Smooth muscle cell of the umbilical artery (primary cell): Measurements from ENCODE around the gene CASP9. TPM values are rescaled to one million over a fixed set of nuclear protein-coding genes. Genes with fewer than 3 reads are reported as not detected.

Experiments
- total RNA-seq: library from RNA; depleted of rRNA; stranded (reverse); fragments of >200 nt; gene quantifications from 2 replicates; pipeline ENCODE4 v1.2.3, GENCODE V29; 2014

Gene CASP9
- 5.6 and 6.2 TPM in 2 replicates for total RNA-seq

GRCh38 chr1:15524021-15524282 lies at the start of gene CASP9:
TSS of gene CASP9 (minus strand) at chr1:15524215. CDS start at chr1:15524200, 15 bp downstream.

DNA sequence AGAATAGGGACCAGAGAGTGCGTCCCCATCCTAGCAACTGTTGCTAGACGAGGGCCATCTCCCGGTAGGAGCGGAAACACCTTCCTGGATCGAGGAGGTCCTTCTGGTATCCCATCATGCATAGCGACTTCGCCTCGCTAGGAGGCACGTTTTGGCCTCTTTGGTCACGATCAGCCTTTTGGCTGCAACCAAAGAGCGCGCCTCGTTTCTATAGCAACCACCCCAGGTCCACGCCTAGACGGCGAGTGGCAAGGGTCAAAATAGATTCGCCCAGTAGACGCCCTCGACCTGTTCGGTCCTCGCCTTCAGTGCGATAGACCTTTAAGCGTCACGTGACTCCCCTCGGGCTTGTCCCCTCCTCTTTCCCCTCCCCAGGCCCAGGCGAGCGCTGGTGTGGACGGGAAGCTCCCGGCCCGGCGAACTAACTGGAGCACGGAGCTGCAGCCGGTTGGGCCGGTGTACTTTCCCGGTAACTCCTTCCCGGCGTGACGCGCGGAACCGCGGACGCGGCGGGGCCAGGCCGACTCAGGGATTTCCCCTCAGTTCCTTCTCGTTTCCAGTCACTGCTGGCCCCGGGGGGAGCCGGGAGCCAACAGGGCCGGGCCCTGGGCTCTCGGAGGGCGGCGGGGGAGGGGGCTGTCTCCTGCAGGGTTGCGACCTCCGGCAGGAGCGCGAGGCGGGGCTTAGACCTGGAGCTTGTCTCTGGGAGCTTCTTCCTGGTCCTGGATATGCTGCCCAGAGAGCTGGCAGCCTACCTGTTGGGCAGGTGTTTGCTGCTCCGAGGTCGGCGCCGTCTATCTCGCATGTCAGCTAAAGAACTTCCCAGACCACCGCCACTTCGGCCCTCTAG lies 2.7 kb upstream of the CASP9 start, which contains the start of gene DNAJC16:
Gene DNAJC16 (plus strand): TSS at position 359 of the 850 bp plus-strand sequence. CDS start 2,258 bp downstream, outside the sequence.

GRCh38 chr1:15475752-15476314 lies 48.2 kb downstream of the CASP9 start, which contains the start of gene CELA2B:
TSS of gene CELA2B (plus strand) at chr1:15476104. CDS start at chr1:15476126, 22 bp downstream.

DNA sequence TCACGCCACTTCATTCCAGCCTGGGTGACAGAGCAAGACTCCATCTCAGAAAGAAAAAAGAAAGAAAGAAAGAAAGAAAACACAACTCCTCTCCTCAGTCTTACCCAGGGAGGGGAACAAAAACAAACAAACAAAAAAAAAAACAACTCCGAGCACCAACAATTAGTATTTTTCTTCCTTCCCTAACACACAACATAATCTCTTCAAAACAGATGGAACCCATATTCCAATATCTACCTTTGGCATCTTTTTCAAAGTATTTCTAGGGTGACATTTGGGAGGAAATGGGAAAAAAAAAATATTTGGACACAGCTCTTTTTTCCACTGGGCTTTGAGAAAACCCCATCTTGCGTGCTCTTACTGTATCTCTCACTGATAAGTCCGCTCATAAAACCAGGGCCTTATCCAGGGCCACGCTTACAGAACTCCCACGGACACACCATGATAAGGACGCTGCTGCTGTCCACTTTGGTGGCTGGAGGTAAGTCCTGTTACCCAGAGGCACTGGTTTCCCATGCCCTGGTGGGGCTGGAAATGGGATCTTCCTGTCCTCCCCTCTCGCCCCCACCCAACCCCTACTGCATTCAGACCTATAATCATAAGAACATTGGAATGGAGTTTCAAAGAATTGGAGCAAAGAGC lies 67.6 kb downstream of the CASP9 start, which contains the start of gene CELA2A:
Gene CELA2A (plus strand): TSS at position 420 of the 642 bp plus-strand sequence. CDS start 22 bp downstream, at position 442.

Other genes starting within 250 kb of the CASP9 start
- gene EFHD2, start 114.3 kb downstream of the CASP9 start, total RNA-seq, result 19.6 and 53.1 TPM in 2 replicates
- 0.05 TPM in 1 of 2 replicates, not detected in the other for gene CTRC, start 85.8 kb downstream of the CASP9 start, total RNA-seq
- gene CELA2A, start 67.5 kb downstream of the CASP9 start, total RNA-seq, result not detected in 2 replicates
- gene CELA2B, start 48.1 kb downstream of the CASP9 start, total RNA-seq, result not detected in 2 replicates
- gene DNAJC16, start 2.6 kb upstream of the CASP9 start, total RNA-seq, result 21.7 and 25.7 TPM in 2 replicates
- gene AGMAT, start 60.8 kb upstream of the CASP9 start, total RNA-seq, result 1.5 and 2.0 TPM in 2 replicates
- 17.8 and 20.3 TPM in 2 replicates for gene DDI2, start 93.2 kb upstream of the CASP9 start, total RNA-seq
- 53.4 and 63.8 TPM in 2 replicates for gene PLEKHM2, start 160.1 kb upstream of the CASP9 start, total RNA-seq
- 0.30 and 0.69 TPM in 2 replicates for gene SLC25A34, start 212.0 kb upstream of the CASP9 start, total RNA-seq
- not detected in 2 replicates for gene TMEM82, start 218.3 kb upstream of the CASP9 start, total RNA-seq
- 99.2 and 141 TPM in 2 replicates for gene FBLIM1, start 234.6 kb upstream of the CASP9 start, total RNA-seq